Stimulated activated CD4-positive, alpha-beta T cell treated with anti-CD3 and anti-CD28 coated beads, Interleukin-15, amount 100 ng/mL, for 1 hour (primary cell): ENCODE measurements around the gene ADCYAP1R1.

Source experiments
- DNase-seq, 2 donors: peaks; one replicate each; pipeline ENCODE4 v3.0.0-alpha.2; 2020; ENCODE audit warnings: low read depth in 1 of 2, low spot score in 1 of 2

ADCYAP1R1 gene

GRCh38 chr7:31104361-31105255 is 52.5 kb downstream of the ADCYAP1R1 start:
- DNase-seq: no peak

- no peak for DNase-seq
These were observed 53.3 kb downstream of the ADCYAP1R1 start for GRCh38 chr7:31105256-31105950.

- DNase-seq: no peak
These were observed 54.4 kb downstream of the ADCYAP1R1 start for GRCh38 chr7:31106303-31107105.

- DNase-seq: no peak
These were observed 55.3 kb downstream of the ADCYAP1R1 start for GRCh38 chr7:31107106-31108090.

GRCh38 chr7:31108097-31108657 is 56.1 kb downstream of the ADCYAP1R1 start:
- DNase-seq: no peak

- DNase-seq: no peak
These were observed 57.6 kb downstream of the ADCYAP1R1 start for GRCh38 chr7:31109751-31110150.

- DNase-seq: no peak
These were observed 58.4 kb downstream of the ADCYAP1R1 start for GRCh38 chr7:31110331-31111108.

- no peak for DNase-seq
These were observed 59.0 kb downstream of the ADCYAP1R1 start for GRCh38 chr7:31111109-31111451.

- DNase-seq: no peak
These were observed 61.6 kb downstream of the ADCYAP1R1 start for GRCh38 chr7:31113660-31114059.

- DNase-seq: no peak
These were observed 62.7 kb downstream of the ADCYAP1R1 start for GRCh38 chr7:31114593-31115343.

GRCh38 chr7:31116615-31117014 is 64.5 kb downstream of the ADCYAP1R1 start:
- DNase-seq: no peak

GRCh38 chr7:31119249-31119648 is 67.1 kb downstream of the ADCYAP1R1 start:
- no peak for DNase-seq

GRCh38 chr7:31120800-31121513 is 68.8 kb downstream of the ADCYAP1R1 start:
- no peak for DNase-seq

GRCh38 chr7:31121601-31122000 is 69.5 kb downstream of the ADCYAP1R1 start:
- DNase-seq: no peak

GRCh38 chr7:31122649-31123058 is 70.5 kb downstream of the ADCYAP1R1 start:
- no peak for DNase-seq

GRCh38 chr7:31123321-31123720 is 71.2 kb downstream of the ADCYAP1R1 start:
- DNase-seq: no peak

- DNase-seq: no peak
These were observed 71.6 kb downstream of the ADCYAP1R1 start for GRCh38 chr7:31123726-31124125.

- no peak for DNase-seq
These were observed 73.1 kb downstream of the ADCYAP1R1 start for GRCh38 chr7:31125171-31125570.
